DOHH2 (cell line): ENCODE measurements around the gene IGSF6.
A peak's percentile ranks its signal among the peaks of the same experiment; 100 is the strongest.

Experiments
- H3F3A ChIP-seq: fragments of 200-600 bp; sonication (generic), shearing (Covaris generic); 2 replicates; pipeline ENCODE4 v1.6.0; 2016; ENCODE audit warnings: antibody characterized with exemption, mild to moderate bottlenecking; ENCODE audit not compliant: control insufficient read depth, insufficient read depth
- H3K27ac ChIP-seq: fragments of 200-600 bp; sonication (generic); 2 replicates; pipeline ENCODE4 v1.5.1; 2014; ENCODE audit warnings: low read depth, mild to moderate bottlenecking, low read length, moderate library complexity
- H3K27me3 ChIP-seq: fragments of 200-600 bp; sonication (generic); 2 replicates; pipeline ENCODE4 v1.6.1; 2014; ENCODE audit warnings: mild to moderate bottlenecking, low read length, mixed read lengths; ENCODE audit not compliant: control insufficient read depth
- H3K36me3 ChIP-seq: fragments of 200-600 bp; sonication (generic); 2 replicates; pipeline ENCODE4 v1.6.1; 2014; ENCODE audit warnings: mild to moderate bottlenecking, low read length, moderate library complexity, mixed read lengths; ENCODE audit not compliant: control insufficient read depth
- H3K4me1 ChIP-seq: fragments of 200-600 bp; sonication (generic); 2 replicates; pipeline ENCODE4 v1.6.1; 2014; ENCODE audit warnings: mild to moderate bottlenecking, low read length, mixed read lengths; ENCODE audit not compliant: control insufficient read depth
- H3K4me2 ChIP-seq: fragments of 200-600 bp; sonication (generic); 2 replicates; pipeline ENCODE4 v1.6.0; 2014; ENCODE audit warnings: mild to moderate bottlenecking, low read length, moderate library complexity
- H3K4me3 ChIP-seq: fragments of 200-600 bp; sonication (generic); 2 replicates; pipeline ENCODE4 v1.5.1; 2014; ENCODE audit warnings: mild to moderate bottlenecking, low read length, mixed read lengths
- H3K79me2 ChIP-seq: fragments of 200-600 bp; sonication (generic); 2 replicates; pipeline ENCODE4 v1.6.1; 2014; ENCODE audit warnings: mild to moderate bottlenecking, low read length, mixed read lengths; ENCODE audit not compliant: control insufficient read depth
- H3K9me2 ChIP-seq: fragments of 200-600 bp; sonication (generic); replicated peaks from 2 replicates; pipeline ENCODE4 v1.6.1; 2014; ENCODE audit warnings: mild to moderate bottlenecking, low read length, mixed read lengths; ENCODE audit not compliant: control insufficient read depth
- H3K9me3 ChIP-seq: fragments of 200-600 bp; sonication (generic); 2 replicates; pipeline ENCODE4 v1.6.1; 2014; ENCODE audit warnings: antibody characterized with exemption, low read length, mixed read lengths; ENCODE audit not compliant: control insufficient read depth, insufficient read depth
- H4K20me1 ChIP-seq: fragments of 200-600 bp; sonication (generic); 2 replicates; pipeline ENCODE4 v1.6.0; 2014; ENCODE audit warnings: low read depth, mild to moderate bottlenecking, antibody characterized with exemption, low read length, moderate library complexity; ENCODE audit not compliant: control insufficient read depth, insufficient read depth
- EZH2phosphoT487 ChIP-seq: fragments of 200-600 bp; sonication (generic); IDR thresholded peaks from 2 replicates; pipeline ENCODE4 v1.6.1; 2017; ENCODE audit warnings: borderline replicate concordance, mild to moderate bottlenecking, antibody characterized with exemption, low read length, moderate library complexity, mixed read lengths
- TF ChIP-seq, protein P1 (sequence below): fragments of 200-600 bp; sonication (generic); IDR thresholded peaks from one replicate; pipeline ENCODE4 v1.5.1; 2014; ENCODE audit warnings: antibody characterized with exemption, mild to moderate bottlenecking, low read depth, low read length; ENCODE audit not compliant: poor library complexity, severe bottlenecking

The IGSF6 gene

DNA sequence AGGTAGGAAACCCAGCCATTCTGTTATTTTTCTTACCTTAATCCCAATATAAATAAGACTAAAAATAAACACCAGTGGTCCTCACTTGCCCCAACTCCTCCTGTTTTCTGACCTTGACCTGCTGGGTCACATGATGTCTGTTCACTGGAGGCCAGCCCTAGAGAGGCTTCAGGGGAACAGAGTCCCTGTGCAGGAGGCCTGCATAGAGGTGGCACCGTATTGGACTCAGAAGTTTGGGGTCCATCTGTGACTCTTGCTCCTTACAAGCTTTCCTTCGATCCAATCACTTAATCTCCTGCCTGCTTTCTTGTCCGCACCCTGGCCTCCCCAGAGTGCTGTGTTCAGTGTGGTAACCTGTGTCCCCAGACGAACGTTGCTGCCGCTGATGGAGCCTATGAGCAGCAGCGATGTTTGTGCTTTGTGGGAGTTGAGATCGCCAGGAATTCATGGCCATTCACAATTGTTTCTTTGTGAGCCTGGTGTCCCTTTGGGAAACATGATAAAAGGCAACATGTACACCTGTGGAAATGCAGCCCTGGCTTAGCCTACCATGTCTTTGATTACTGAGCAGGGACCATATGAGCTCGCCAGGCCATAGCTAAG lies 4.7 kb downstream of the IGSF6 start:
- Histone ChIP-seq H3K9me3 (no peaks in the 10 kb centered on the region), H3K4me1 (peaks cover 91% of the 10 kb centered on the region), H4K20me1 (no peaks in the 10 kb centered on the region), H3F3A (peaks cover 45% of the 10 kb centered on the region), H3K4me2 (peak overlapping the region; percentile 97), H3K27ac (peak overlapping the region; percentile 98), H3K27me3 (no peaks in the 10 kb centered on the region), H3K4me3 (peak overlapping the region; percentile 73), H3K36me3 (peaks cover 15% of the 10 kb centered on the region), H3K9me2 (no peaks in the 10 kb centered on the region), H3K79me2 (peaks cover 51% of the 10 kb centered on the region)
- no peak for TF ChIP-seq EZH2phosphoT487
- TF ChIP-seq, protein P1, sequence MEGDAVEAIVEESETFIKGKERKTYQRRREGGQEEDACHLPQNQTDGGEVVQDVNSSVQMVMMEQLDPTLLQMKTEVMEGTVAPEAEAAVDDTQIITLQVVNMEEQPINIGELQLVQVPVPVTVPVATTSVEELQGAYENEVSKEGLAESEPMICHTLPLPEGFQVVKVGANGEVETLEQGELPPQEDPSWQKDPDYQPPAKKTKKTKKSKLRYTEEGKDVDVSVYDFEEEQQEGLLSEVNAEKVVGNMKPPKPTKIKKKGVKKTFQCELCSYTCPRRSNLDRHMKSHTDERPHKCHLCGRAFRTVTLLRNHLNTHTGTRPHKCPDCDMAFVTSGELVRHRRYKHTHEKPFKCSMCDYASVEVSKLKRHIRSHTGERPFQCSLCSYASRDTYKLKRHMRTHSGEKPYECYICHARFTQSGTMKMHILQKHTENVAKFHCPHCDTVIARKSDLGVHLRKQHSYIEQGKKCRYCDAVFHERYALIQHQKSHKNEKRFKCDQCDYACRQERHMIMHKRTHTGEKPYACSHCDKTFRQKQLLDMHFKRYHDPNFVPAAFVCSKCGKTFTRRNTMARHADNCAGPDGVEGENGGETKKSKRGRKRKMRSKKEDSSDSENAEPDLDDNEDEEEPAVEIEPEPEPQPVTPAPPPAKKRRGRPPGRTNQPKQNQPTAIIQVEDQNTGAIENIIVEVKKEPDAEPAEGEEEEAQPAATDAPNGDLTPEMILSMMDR = no peak

DNA sequence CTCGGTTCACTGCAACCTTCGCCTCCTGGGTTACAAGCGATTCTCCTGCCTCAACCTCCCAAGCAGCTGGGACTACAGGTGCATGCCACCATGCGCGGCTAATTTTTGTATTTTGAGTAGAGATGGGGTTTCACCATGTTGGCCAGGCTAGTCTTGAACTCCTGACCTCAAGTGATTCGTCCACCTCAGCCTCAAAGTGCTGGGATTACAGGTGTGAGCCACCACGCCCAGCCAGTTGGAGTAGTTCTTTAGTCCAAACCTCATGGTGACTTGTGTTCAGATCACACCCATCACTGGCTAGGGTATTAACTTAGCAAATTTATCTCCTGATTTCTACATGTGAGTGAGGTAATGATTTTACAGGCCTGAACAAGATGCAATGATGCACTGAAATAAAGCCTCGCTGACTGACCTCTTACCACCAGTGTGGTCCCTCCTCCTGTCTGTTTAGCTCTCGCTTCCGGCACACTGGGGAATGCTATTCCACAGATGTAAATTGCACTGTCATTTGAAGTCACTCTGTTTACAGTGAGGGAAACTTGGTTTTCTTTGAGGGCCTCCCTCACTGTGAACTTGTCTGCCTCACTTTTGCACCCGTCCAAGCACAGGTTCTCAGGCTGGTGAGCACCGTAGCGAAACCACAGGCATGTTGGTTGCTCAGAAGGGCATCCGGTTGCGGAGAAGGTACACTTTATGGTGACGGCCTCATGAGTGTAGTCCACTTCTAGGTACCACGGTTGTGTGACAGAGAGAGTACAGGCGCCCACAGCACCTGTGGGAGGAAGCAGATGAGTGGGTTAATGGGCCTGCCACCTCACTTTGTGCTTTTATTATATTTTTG lies 5.5 kb downstream of the IGSF6 start:
- H3K27ac ChIP-seq = peak overlapping the region; percentile 98
- peaks cover 15% of the 10 kb centered on the region for H3K36me3 ChIP-seq
- H3K9me3 ChIP-seq = no peaks in the 10 kb centered on the region
- H3K4me1 ChIP-seq = peaks cover 94% of the 10 kb centered on the region
- peaks cover 45% of the 10 kb centered on the region for H3F3A ChIP-seq
- no peaks in the 10 kb centered on the region for H3K9me2 ChIP-seq
- no peaks in the 10 kb centered on the region for H4K20me1 ChIP-seq
- H3K4me3 ChIP-seq = peak overlapping the region; percentile 73
- H3K27me3 ChIP-seq = no peaks in the 10 kb centered on the region
- no peak for TF ChIP-seq EZH2phosphoT487
- TF ChIP-seq, protein P1 = no peak
- peaks cover 57% of the 10 kb centered on the region for H3K79me2 ChIP-seq
- peak overlapping the region; percentile 97 for H3K4me2 ChIP-seq

DNA sequence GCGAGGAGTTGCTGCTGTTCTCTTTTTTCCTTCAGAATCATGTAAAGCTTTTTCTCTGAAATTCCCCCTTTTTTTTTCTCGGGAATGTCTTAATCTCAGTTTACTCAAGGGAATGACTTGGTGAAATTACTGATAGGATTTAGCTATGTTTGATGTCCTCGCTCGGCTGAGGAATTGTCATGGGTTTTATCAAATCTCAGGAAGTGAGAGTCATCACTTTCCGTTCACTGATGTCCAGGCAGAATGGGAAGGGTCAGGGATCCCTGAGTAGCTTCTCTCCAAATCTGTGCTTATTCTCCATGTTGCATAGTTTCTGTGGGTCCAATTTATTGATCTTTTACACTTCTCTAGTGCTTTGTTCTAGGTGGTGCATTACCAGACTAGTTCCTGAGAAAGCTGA lies 6.3 kb downstream of the IGSF6 start:
- Histone ChIP-seq H3K4me1 (peaks cover 98% of the 10 kb centered on the region), H3K27me3 (no peaks in the 10 kb centered on the region), H3K9me2 (no peaks in the 10 kb centered on the region), H3K27ac (peak overlapping the region; percentile 98), H3K36me3 (peaks cover 19% of the 10 kb centered on the region), H3K4me2 (peak overlapping the region; percentile 97), H4K20me1 (no peaks in the 10 kb centered on the region), H3F3A (peaks cover 43% of the 10 kb centered on the region), H3K9me3 (no peaks in the 10 kb centered on the region), H3K4me3 (peak overlapping the region; percentile 73), H3K79me2 (peaks cover 63% of the 10 kb centered on the region)
- TF ChIP-seq, protein P1 = no peak
- no peak for TF ChIP-seq EZH2phosphoT487
